WTC11 (cell line): ENCODE measurements around the gene APOBEC3B. TPM values are rescaled to one million over a fixed set of nuclear protein-coding genes. Genes with fewer than 3 reads are reported as not detected.

Source experiments
- ATAC-seq: fragments of 200-7000 bp; cut with Tn5 transposase; 2 replicates; pipeline ENCODE4 v1.10.0; 2021; ENCODE audit warnings: mild to moderate bottlenecking, moderate library complexity
- CTCF ChIA-PET: fragments of 300-600 bp; sonication (Branson Sonifier 250); formaldehyde crosslinking; loops from one replicate; lab custom pipeline; 2021; ENCODE audit warnings: antibody characterized with exemption; lab: Charles Lee
- POLR2A ChIA-PET: fragments of 350-600 bp; sonication (Branson Sonifier 250); formaldehyde crosslinking; loops from one replicate; lab custom pipeline; 2021; ENCODE audit warnings: antibody characterized with exemption; lab: Charles Lee
- DNase-seq: peaks from one replicate; pipeline ENCODE4 v3.0.0; 2021; ENCODE audit warnings: low spot score
- H3K27ac Mint-ChIP-seq: 2 replicates; pipeline ENCODE4 v1.8.0; 2021; ENCODE audit warnings: mixed read lengths
- H3K27me3 Mint-ChIP-seq: 2 replicates; pipeline ENCODE4 v1.8.0; 2021; ENCODE audit warnings: low read depth, mild to moderate bottlenecking, moderate library complexity, mixed read lengths
- H3K36me3 Mint-ChIP-seq: 2 replicates; pipeline ENCODE4 v1.8.0; 2021; ENCODE audit warnings: mixed read lengths
- H3K4me1 Mint-ChIP-seq: 2 replicates; pipeline ENCODE4 v1.8.0; 2022; ENCODE audit warnings: mixed read lengths
- H3K4me3 Mint-ChIP-seq: 2 replicates; pipeline ENCODE4 v1.8.0; 2021; ENCODE audit warnings: mild to moderate bottlenecking, moderate library complexity, mixed read lengths
- H3K9me3 Mint-ChIP-seq: 2 replicates; pipeline ENCODE4 v1.8.0; 2021; ENCODE audit warnings: mixed read lengths
- GRHL2 ChIP-seq: fragments of 250-450 bp; sonication (Bioruptor Pico); IDR thresholded peaks from 2 replicates; pipeline ENCODE4 v1.8.0; 2022; ENCODE audit warnings: mild to moderate bottlenecking, moderate library complexity; ENCODE audit not compliant: insufficient replicate concordance, severe bottlenecking
- GTF2I ChIP-seq: fragments of 250-450 bp; sonication (Bioruptor Pico); conservative IDR thresholded peaks from 2 replicates; pipeline ENCODE4 v1.4.0; 2021; ENCODE audit warnings: mild to moderate bottlenecking
- JAZF1 ChIP-seq: fragments of 250-450 bp; sonication (Bioruptor Pico); IDR thresholded peaks from 2 replicates; pipeline ENCODE4 v1.9.0; 2021; ENCODE audit warnings: moderate library complexity, mild to moderate bottlenecking, inconsistent platforms
- NFATC4 ChIP-seq: fragments of 250-450 bp; sonication (Bioruptor Pico); IDR thresholded peaks from 2 replicates; pipeline ENCODE4 v1.9.0; 2021; ENCODE audit warnings: mild to moderate bottlenecking
- PRDM15 ChIP-seq: sonication (generic); formaldehyde crosslinking; IDR thresholded peaks from 2 replicates; pipeline ENCODE4 v1.8.0; 2022; ENCODE audit warnings: missing genetic modification reagents
- PRRX2 ChIP-seq: fragments of 250-450 bp; sonication (Bioruptor Pico); IDR thresholded peaks from 2 replicates; pipeline ENCODE4 v1.8.0; 2021; ENCODE audit warnings: mild to moderate bottlenecking
- SMAD4 ChIP-seq: sonication (generic); formaldehyde crosslinking; IDR thresholded peaks from 2 replicates; pipeline ENCODE4 v1.8.0; 2022; ENCODE audit warnings: mild to moderate bottlenecking, missing genetic modification reagents
- ZBTB21 ChIP-seq: sonication (generic); formaldehyde crosslinking; IDR thresholded peaks from 2 replicates; pipeline ENCODE4 v1.8.1; 2023; ENCODE audit warnings: mild to moderate bottlenecking, missing genetic modification reagents, borderline replicate concordance
- ZBTB43 ChIP-seq: sonication (generic); formaldehyde crosslinking; IDR thresholded peaks from 2 replicates; pipeline ENCODE4 v1.8.1; 2023; ENCODE audit warnings: mild to moderate bottlenecking, missing genetic modification reagents
- total RNA-seq: library from RNA; stranded (reverse); gene quantifications from 3 replicates; pipeline ENCODE4 v1.2.3, GENCODE V29; 2021
- TF ChIP-seq, protein P1 (sequence below): fragments of 250-450 bp; sonication (Bioruptor Pico); IDR thresholded peaks from 2 replicates; pipeline ENCODE4 v1.9.0; 2021; ENCODE audit warnings: moderate library complexity, mild to moderate bottlenecking, inconsistent platforms, borderline replicate concordance
- TF ChIP-seq, protein P2 (sequence below): sonication (generic); formaldehyde crosslinking; IDR thresholded peaks from 2 replicates; pipeline ENCODE4 v1.8.0; 2023; ENCODE audit warnings: missing genetic modification reagents, mild to moderate bottlenecking, borderline replicate concordance
- TF ChIP-seq, protein P3 (sequence below): sonication (generic); formaldehyde crosslinking; IDR thresholded peaks from 2 replicates; pipeline ENCODE4 v1.8.1; 2023; ENCODE audit warnings: mild to moderate bottlenecking, missing genetic modification reagents, moderate library complexity
- TF ChIP-seq, protein P4 (sequence below): sonication (generic); formaldehyde crosslinking; IDR thresholded peaks from 2 replicates; pipeline ENCODE4 v1.8.0; 2022; ENCODE audit warnings: mild to moderate bottlenecking, missing genetic modification reagents
- TF ChIP-seq, protein P5 (sequence below): sonication (generic); formaldehyde crosslinking; IDR thresholded peaks from 2 replicates; pipeline ENCODE4 v1.8.0; 2022; ENCODE audit warnings: mild to moderate bottlenecking, missing genetic modification reagents
- TF ChIP-seq, protein P6 (sequence below): sonication (generic); formaldehyde crosslinking; IDR thresholded peaks from 2 replicates; pipeline ENCODE4 v1.8.0; 2023; ENCODE audit warnings: mild to moderate bottlenecking, missing genetic modification reagents

The APOBEC3B gene
- total RNA-seq, 1 experiment from 2014 or later = 4.0 TPM

- TF ChIP-seq ZBTB21 (CRISPR knock-in tag) (no peak), NFATC4 (no peak), SMAD4 (CRISPR knock-in tag) (no peak), JAZF1 (CRISPR knock-in tag) (no peak), GTF2I (no peak), PRDM15 (CRISPR knock-in tag) (no peak)
- TF ChIP-seq, protein P1, sequence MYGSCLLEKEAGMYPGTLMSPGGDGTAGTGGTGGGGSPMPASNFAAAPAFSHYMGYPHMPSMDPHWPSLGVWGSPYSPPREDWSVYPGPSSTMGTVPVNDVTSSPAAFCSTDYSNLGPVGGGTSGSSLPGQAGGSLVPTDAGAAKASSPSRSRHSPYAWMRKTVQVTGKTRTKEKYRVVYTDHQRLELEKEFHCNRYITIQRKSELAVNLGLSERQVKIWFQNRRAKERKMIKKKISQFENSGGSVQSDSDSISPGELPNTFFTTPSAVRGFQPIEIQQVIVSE (CRISPR knock-in tag) = no peak
- TF ChIP-seq, protein P2, sequence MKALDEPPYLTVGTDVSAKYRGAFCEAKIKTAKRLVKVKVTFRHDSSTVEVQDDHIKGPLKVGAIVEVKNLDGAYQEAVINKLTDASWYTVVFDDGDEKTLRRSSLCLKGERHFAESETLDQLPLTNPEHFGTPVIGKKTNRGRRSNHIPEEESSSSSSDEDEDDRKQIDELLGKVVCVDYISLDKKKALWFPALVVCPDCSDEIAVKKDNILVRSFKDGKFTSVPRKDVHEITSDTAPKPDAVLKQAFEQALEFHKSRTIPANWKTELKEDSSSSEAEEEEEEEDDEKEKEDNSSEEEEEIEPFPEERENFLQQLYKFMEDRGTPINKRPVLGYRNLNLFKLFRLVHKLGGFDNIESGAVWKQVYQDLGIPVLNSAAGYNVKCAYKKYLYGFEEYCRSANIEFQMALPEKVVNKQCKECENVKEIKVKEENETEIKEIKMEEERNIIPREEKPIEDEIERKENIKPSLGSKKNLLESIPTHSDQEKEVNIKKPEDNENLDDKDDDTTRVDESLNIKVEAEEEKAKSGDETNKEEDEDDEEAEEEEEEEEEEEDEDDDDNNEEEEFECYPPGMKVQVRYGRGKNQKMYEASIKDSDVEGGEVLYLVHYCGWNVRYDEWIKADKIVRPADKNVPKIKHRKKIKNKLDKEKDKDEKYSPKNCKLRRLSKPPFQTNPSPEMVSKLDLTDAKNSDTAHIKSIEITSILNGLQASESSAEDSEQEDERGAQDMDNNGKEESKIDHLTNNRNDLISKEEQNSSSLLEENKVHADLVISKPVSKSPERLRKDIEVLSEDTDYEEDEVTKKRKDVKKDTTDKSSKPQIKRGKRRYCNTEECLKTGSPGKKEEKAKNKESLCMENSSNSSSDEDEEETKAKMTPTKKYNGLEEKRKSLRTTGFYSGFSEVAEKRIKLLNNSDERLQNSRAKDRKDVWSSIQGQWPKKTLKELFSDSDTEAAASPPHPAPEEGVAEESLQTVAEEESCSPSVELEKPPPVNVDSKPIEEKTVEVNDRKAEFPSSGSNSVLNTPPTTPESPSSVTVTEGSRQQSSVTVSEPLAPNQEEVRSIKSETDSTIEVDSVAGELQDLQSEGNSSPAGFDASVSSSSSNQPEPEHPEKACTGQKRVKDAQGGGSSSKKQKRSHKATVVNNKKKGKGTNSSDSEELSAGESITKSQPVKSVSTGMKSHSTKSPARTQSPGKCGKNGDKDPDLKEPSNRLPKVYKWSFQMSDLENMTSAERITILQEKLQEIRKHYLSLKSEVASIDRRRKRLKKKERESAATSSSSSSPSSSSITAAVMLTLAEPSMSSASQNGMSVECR (CRISPR knock-in tag) = no peak
- TF ChIP-seq, protein P3, sequence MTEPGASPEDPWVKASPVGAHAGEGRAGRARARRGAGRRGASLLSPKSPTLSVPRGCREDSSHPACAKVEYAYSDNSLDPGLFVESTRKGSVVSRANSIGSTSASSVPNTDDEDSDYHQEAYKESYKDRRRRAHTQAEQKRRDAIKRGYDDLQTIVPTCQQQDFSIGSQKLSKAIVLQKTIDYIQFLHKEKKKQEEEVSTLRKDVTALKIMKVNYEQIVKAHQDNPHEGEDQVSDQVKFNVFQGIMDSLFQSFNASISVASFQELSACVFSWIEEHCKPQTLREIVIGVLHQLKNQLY (CRISPR knock-in tag) = no peak
- TF ChIP-seq, all 79 proteins: peak for 0
- ATAC-seq (no peak), DNase-seq (no peak)
- H3K36me3 Mint-ChIP-seq = no peaks in the 10 kb centered on the region
- no peak overlapping the region for H3K27ac Mint-ChIP-seq
- H3K4me1 Mint-ChIP-seq = 0 out of 2 replicates have a peak, but pooled peaks cover 3% of the 10 kb centered on the region
- H3K4me3 Mint-ChIP-seq = no peak overlapping the region
- CTCF ChIA-PET = interaction anchor here (1.0 to 1.6 kb wide), 2 partner anchors 9 to 66 kb away, joined by 4 to 10 read pairs; no protein-coding TSS in a partner anchor
- H3K9me3 Mint-ChIP-seq = peaks cover 9% of the 10 kb centered on the region
- POLR2A ChIA-PET = no interaction called here
- H3K27me3 Mint-ChIP-seq = no peaks in the 10 kb centered on the region
These were observed 45.6 kb upstream of the APOBEC3B start for GRCh38 chr22:38936562-38936961.

DNA sequence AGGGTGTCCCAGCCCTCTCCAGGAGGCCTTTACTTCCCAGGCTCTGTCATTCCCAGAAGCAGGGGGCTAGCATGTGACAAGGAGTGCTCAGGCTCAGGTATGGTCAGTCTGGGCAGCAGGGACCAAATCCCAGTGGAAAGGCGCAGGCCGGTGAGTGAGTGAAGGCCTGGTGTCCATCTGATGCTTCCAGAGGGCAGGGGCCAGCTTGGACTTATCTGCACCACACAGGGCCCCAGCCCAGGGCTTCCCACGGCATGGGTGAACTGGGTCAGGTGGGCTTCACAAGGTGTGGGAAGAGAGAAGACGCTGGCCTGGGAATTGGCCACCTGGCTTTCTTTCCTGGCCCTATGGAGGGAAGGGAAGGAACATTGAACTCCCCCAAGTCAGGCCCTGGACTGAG is 45.1 kb upstream of the APOBEC3B start:
- H3K4me1 Mint-ChIP-seq = 0 out of 2 replicates have a peak, but pooled peaks cover 3% of the 10 kb centered on the region
- DNase-seq (no peak), ATAC-seq (no peak)
- H3K36me3 Mint-ChIP-seq = no peaks in the 10 kb centered on the region
- CTCF ChIA-PET = interaction anchor here (1.6 kb wide), 1 partner anchor 10 kb away, joined by 10 read pairs; no protein-coding TSS in a partner anchor
- peaks cover 8% of the 10 kb centered on the region for H3K9me3 Mint-ChIP-seq
- no peak overlapping the region for H3K27ac Mint-ChIP-seq
- no peak overlapping the region for H3K4me3 Mint-ChIP-seq
- POLR2A ChIA-PET = no interaction called here
- peaks cover 1% of the 10 kb centered on the region; the same call in 1 of the 2 replicates for H3K27me3 Mint-ChIP-seq
- TF ChIP-seq ZBTB43 (CRISPR knock-in tag) (no peak), PRRX2 (no peak), GRHL2 (no peak)
- TF ChIP-seq, protein P4, sequence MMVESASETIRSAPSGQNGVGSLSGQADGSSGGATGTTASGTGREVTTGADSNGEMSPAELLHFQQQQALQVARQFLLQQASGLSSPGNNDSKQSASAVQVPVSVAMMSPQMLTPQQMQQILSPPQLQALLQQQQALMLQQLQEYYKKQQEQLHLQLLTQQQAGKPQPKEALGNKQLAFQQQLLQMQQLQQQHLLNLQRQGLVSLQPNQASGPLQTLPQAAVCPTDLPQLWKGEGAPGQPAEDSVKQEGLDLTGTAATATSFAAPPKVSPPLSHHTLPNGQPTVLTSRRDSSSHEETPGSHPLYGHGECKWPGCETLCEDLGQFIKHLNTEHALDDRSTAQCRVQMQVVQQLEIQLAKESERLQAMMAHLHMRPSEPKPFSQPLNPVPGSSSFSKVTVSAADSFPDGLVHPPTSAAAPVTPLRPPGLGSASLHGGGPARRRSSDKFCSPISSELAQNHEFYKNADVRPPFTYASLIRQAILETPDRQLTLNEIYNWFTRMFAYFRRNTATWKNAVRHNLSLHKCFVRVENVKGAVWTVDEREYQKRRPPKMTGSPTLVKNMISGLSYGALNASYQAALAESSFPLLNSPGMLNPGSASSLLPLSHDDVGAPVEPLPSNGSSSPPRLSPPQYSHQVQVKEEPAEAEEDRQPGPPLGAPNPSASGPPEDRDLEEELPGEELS (CRISPR knock-in tag) = no peak
- TF ChIP-seq, protein P5, sequence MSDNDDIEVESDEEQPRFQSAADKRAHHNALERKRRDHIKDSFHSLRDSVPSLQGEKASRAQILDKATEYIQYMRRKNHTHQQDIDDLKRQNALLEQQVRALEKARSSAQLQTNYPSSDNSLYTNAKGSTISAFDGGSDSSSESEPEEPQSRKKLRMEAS (CRISPR knock-in tag) = no peak
- TF ChIP-seq, protein P6, sequence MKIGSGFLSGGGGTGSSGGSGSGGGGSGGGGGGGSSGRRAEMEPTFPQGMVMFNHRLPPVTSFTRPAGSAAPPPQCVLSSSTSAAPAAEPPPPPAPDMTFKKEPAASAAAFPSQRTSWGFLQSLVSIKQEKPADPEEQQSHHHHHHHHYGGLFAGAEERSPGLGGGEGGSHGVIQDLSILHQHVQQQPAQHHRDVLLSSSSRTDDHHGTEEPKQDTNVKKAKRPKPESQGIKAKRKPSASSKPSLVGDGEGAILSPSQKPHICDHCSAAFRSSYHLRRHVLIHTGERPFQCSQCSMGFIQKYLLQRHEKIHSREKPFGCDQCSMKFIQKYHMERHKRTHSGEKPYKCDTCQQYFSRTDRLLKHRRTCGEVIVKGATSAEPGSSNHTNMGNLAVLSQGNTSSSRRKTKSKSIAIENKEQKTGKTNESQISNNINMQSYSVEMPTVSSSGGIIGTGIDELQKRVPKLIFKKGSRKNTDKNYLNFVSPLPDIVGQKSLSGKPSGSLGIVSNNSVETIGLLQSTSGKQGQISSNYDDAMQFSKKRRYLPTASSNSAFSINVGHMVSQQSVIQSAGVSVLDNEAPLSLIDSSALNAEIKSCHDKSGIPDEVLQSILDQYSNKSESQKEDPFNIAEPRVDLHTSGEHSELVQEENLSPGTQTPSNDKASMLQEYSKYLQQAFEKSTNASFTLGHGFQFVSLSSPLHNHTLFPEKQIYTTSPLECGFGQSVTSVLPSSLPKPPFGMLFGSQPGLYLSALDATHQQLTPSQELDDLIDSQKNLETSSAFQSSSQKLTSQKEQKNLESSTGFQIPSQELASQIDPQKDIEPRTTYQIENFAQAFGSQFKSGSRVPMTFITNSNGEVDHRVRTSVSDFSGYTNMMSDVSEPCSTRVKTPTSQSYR (CRISPR knock-in tag) = no peak
